ENCODE measurements around the gene RRP9.

GRCh38 chr3:51968883-51969678, 27.4 kb upstream of the RRP9 start:
- no peak for TF ChIP-seq CTCF (IDR thresholded peaks at IDR 0.05; ENCODE audit: extremely low read depth in 1 of 2, insufficient read depth in 1 of 2, low read depth in 1 of 2, low read length in 2 of 2)
- TF ChIP-seq POLR2A (IDR thresholded peaks at IDR 0.05; ENCODE audit: low read depth, low read length), result no peak
- TF ChIP-seq EZH2 (IDR thresholded peaks at IDR 0.05; ENCODE audit: borderline replicate concordance, low read depth, low read length, severe bottlenecking), result no peak
- no peak for TF ChIP-seq POLR2AphosphoS5 (IDR thresholded peaks at IDR 0.05; ENCODE audit: insufficient read depth, low read depth, low read length)

Data from endothelial cell of umbilical vein (primary cell).